SHP77 (cell line): ENCODE measurements around the gene JAKMIP2.
"Not testable (repeated sequence)": the region's sequence is repeated elsewhere in the genome, so short reads cannot be mapped to it uniquely, and the experiment has no call there.

Source experiments
- DNase-seq, 2 experiments: peaks; one replicate each; lab custom pipeline; 2025; lab: John Stamatoyannopoulos, UW

JAKMIP2 gene

GRCh38 chr5:147782110-147783028 is at the start of gene JAKMIP2:
JAKMIP2 (minus strand) TSS chr5:147782728; CDS start chr5:147671806, 110,922 bp downstream.
- peak; percentile 98 for DNase-seq

GRCh38 chr5:147831465-147831864 is 48.9 kb upstream of the JAKMIP2 start, which contains the start of gene SPINK1:
SPINK1 (minus strand) TSS chr5:147831671; CDS start chr5:147831577, 94 bp downstream.
- no peak for DNase-seq

- no peak for DNase-seq
Measured at GRCh38 chr5:147830035-147830434, 47.5 kb upstream of the JAKMIP2 start.

GRCh38 chr5:147827017-147827416 is 44.5 kb upstream of the JAKMIP2 start:
- not testable (repeated sequence) for DNase-seq

- no peak for DNase-seq
Measured at GRCh38 chr5:147826361-147826760, 43.8 kb upstream of the JAKMIP2 start.

- DNase-seq: peak; percentile 76 to 81
Measured at GRCh38 chr5:147822686-147823491, 40.4 kb upstream of the JAKMIP2 start.

- not testable (repeated sequence) for DNase-seq
Measured at GRCh38 chr5:147822222-147822621, 39.7 kb upstream of the JAKMIP2 start.

GRCh38 chr5:147821766-147822165 is 39.2 kb upstream of the JAKMIP2 start:
- no peak for DNase-seq

- no peak for DNase-seq
Measured at GRCh38 chr5:147819261-147819770, 36.8 kb upstream of the JAKMIP2 start.

GRCh38 chr5:147818290-147818689 is 35.8 kb upstream of the JAKMIP2 start:
- DNase-seq: no peak

GRCh38 chr5:147813696-147814095 is 31.2 kb upstream of the JAKMIP2 start:
- no peak for DNase-seq

GRCh38 chr5:147809830-147810666 is 27.5 kb upstream of the JAKMIP2 start:
- no peak for DNase-seq

- no peak for DNase-seq
Measured at GRCh38 chr5:147805030-147805454, 22.5 kb upstream of the JAKMIP2 start.

- peak in 1 of 2 experiments; percentile 18 for DNase-seq
Measured at GRCh38 chr5:147804334-147804733, 21.8 kb upstream of the JAKMIP2 start.

GRCh38 chr5:147803926-147804325 is 21.4 kb upstream of the JAKMIP2 start:
- no peak for DNase-seq

- not testable (repeated sequence) for DNase-seq
Measured at GRCh38 chr5:147803161-147803560, 20.6 kb upstream of the JAKMIP2 start.

GRCh38 chr5:147801461-147801860 is 18.9 kb upstream of the JAKMIP2 start:
- DNase-seq: no peak

- no peak for DNase-seq
Measured at GRCh38 chr5:147800491-147800890, 18.0 kb upstream of the JAKMIP2 start.

GRCh38 chr5:147796556-147797308 is 14.2 kb upstream of the JAKMIP2 start:
- DNase-seq: no peak

- no peak for DNase-seq
Measured at GRCh38 chr5:147791181-147791580, 8.7 kb upstream of the JAKMIP2 start.

GRCh38 chr5:147789820-147790219 is 7.3 kb upstream of the JAKMIP2 start:
- DNase-seq: no peak
